ENCODE results near the gene KIF1B. TPM values are rescaled to one million over a fixed set of nuclear protein-coding genes. Genes with fewer than 3 reads are reported as not detected.

KIF1B gene
- polyA plus RNA-seq, 1 of the 3 experiments (the other 2 are of a cell fraction), result 6.8 TPM

DNA sequence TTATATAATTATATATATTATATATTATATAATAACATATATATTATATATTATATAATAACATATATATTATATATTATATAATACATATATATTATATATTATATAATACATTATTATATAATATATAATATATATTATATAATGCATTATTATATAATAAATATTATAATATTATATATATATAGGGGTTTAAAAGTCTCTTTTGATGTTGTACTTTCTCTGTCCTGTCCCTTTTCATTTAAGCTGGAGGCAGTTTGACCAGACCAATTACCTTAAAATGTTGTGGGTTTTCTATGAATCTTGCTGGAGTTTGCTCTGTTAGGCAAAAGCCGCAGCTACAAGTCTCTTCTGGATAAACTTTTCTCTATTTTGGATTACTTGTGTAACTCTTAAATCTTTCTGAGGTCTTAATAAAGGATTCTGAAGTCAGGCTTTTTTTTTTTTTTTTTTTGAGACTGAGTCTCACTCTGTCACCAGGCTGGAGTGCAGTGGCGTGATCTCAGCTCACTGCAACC is 22.2 kb upstream of the KIF1B start:
- TF ChIP-seq, protein P1, sequence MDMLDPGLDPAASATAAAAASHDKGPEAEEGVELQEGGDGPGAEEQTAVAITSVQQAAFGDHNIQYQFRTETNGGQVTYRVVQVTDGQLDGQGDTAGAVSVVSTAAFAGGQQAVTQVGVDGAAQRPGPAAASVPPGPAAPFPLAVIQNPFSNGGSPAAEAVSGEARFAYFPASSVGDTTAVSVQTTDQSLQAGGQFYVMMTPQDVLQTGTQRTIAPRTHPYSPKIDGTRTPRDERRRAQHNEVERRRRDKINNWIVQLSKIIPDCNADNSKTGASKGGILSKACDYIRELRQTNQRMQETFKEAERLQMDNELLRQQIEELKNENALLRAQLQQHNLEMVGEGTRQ (IDR thresholded peaks at IDR 0.05; ENCODE audit: borderline replicate concordance, low read depth, low read length), result no peak
- TF ChIP-seq EP300 (IDR thresholded peaks at IDR 0.05; ENCODE audit: borderline replicate concordance in 1 of 2, low read depth in 1 of 2, low read length in 1 of 2), result no peak
- TF ChIP-seq TCF12 (IDR thresholded peaks at IDR 0.05), result no peak
- TF ChIP-seq, protein P2, sequence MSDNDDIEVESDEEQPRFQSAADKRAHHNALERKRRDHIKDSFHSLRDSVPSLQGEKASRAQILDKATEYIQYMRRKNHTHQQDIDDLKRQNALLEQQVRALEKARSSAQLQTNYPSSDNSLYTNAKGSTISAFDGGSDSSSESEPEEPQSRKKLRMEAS (IDR thresholded peaks at IDR 0.05; ENCODE audit: low read depth), result no peak
- no peak for TF ChIP-seq SMC3 (IDR thresholded peaks at IDR 0.05; ENCODE audit: low read depth, low read length)
- no peak overlapping the region for H3K4me2 ChIP-seq
- no peaks in the 10 kb centered on the region for H3K27me3 ChIP-seq (ENCODE audit: insufficient read depth)
- no peaks in the 10 kb centered on the region for H3K79me2 ChIP-seq (ENCODE audit: insufficient read depth)
- no peaks in the 10 kb centered on the region for H3K36me3 ChIP-seq (replicated peaks in 1 of 2; ENCODE audit: control insufficient read depth in 1 of 2, insufficient read depth in 2 of 2, low read length in 1 of 2)
- POLR2A ChIA-PET, result no interaction called here
- no peak overlapping the region for H3K4me3 ChIP-seq (ENCODE audit: low read depth in 2 of 2, low read length in 1 of 2)
- CTCF ChIA-PET, result interaction anchor here (1.1 kb wide), 1 partner anchor 22 kb away, joined by 3 read pairs; the partner anchor contains the start of gene KIF1B
- no peaks in the 10 kb centered on the region for H3K9me3 ChIP-seq
- no peak for DNase-seq
- no peaks in the 10 kb centered on the region for H3K9me2 ChIP-seq
- WGBS (ENCODE audit: low lambda C conversion rate), result 100% methylated on average over 2 of the region's 2 CpGs
- H3K4me1 ChIP-seq (ENCODE audit: control insufficient read depth in 1 of 2, insufficient read depth in 2 of 2, low read depth in 1 of 2, low read length in 1 of 2), result peaks cover 0 to 2% of the 10 kb centered on the region in 2 experiments; a peak in 1 of 4 replicates
- H2AFZ ChIP-seq (ENCODE audit: low read depth), result no peak overlapping the region
- H3F3A ChIP-seq (replicated peaks; ENCODE audit: insufficient read depth), result peaks cover 5% of the 10 kb centered on the region
- no peak overlapping the region for H3K9ac ChIP-seq
- no peaks in the 10 kb centered on the region for H4K20me1 ChIP-seq (ENCODE audit: insufficient read depth)
- no peak overlapping the region for H3K27ac ChIP-seq (ENCODE audit: low read depth in 2 of 2, low read length in 1 of 2)

DNA sequence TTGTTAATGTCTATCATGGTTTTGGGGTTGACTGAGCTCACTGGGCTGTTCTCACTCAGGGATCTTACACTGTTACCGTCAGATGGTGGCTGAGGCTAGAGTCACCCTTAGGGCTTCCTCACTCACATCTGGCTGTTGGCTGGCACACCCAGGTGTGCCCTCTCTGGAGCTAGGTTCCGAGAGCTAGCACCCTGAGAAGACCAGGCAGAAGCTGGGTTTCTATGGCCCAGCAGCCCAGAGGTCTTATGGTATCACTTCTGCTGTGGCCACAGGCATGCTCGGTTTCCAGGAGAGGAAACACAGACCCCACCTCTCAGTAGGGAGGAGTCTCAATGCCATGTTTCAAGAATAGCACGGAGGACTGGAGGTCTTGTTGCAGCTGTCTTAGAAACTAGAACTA is 20.7 kb upstream of the KIF1B start:
- no peaks in the 10 kb centered on the region for H3K9me3 ChIP-seq
- H2AFZ ChIP-seq (ENCODE audit: low read depth), result no peak overlapping the region
- no peaks in the 10 kb centered on the region for H4K20me1 ChIP-seq (ENCODE audit: insufficient read depth)
- H3K79me2 ChIP-seq (ENCODE audit: insufficient read depth), result no peaks in the 10 kb centered on the region
- WGBS (ENCODE audit: low lambda C conversion rate), result 77% methylated on average over 4 of the region's 4 CpGs
- no peak for DNase-seq
- no peaks in the 10 kb centered on the region for H3K27me3 ChIP-seq (ENCODE audit: insufficient read depth)
- peaks cover 5% of the 10 kb centered on the region for H3F3A ChIP-seq (replicated peaks; ENCODE audit: insufficient read depth)
- no peak for TF ChIP-seq TAF1 (IDR thresholded peaks at IDR 0.05; ENCODE audit: borderline replicate concordance, low read depth, low read length)
- CTCF ChIA-PET, result no interaction called here
- H3K4me3 ChIP-seq (ENCODE audit: low read depth in 2 of 2, low read length in 1 of 2), result no peak overlapping the region
- POLR2A ChIA-PET, result interaction anchor here (0.6 kb wide), 1 partner anchor 245 kb away, joined by 5 read pairs; no protein-coding TSS in a partner anchor
- no peak overlapping the region for H3K9ac ChIP-seq
- no peaks in the 10 kb centered on the region for H3K9me2 ChIP-seq
- H3K36me3 ChIP-seq (replicated peaks in 1 of 2; ENCODE audit: control insufficient read depth in 1 of 2, insufficient read depth in 2 of 2, low read length in 1 of 2), result no peaks in the 10 kb centered on the region
- H3K4me2 ChIP-seq, result no peak overlapping the region
- peaks cover 0 to 2% of the 10 kb centered on the region in 2 experiments; a peak in 1 of 4 replicates for H3K4me1 ChIP-seq (ENCODE audit: control insufficient read depth in 1 of 2, insufficient read depth in 2 of 2, low read depth in 1 of 2, low read length in 1 of 2)
- H3K27ac ChIP-seq (ENCODE audit: low read depth in 2 of 2, low read length in 1 of 2), result no peak overlapping the region

DNA sequence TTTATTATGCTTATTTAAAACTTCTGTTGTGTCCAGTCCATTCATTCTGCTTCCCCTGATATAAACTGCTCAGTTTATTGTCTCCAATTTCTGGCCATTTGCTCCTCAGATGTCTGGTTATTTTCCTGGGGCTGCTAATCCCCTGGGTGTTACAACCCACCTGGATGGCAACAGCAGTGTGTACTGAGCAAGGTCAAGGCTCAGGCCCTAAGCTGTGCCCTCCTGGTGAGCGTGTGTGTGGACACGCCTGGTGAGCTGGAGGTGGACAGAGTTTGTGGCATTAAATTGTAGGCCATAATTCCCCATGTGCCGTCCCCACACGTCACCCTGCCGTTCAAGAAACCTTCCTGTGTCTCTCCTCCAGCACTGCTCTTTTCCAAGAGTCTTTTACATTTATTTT is 18.1 kb upstream of the KIF1B start:
- H3K9me3 ChIP-seq, result no peaks in the 10 kb centered on the region
- H3K4me2 ChIP-seq, result no peak overlapping the region
- no peaks in the 10 kb centered on the region for H3K79me2 ChIP-seq (ENCODE audit: insufficient read depth)
- no peaks in the 10 kb centered on the region for H3K36me3 ChIP-seq (replicated peaks in 1 of 2; ENCODE audit: control insufficient read depth in 1 of 2, insufficient read depth in 2 of 2, low read length in 1 of 2)
- H3F3A ChIP-seq (replicated peaks; ENCODE audit: insufficient read depth), result peaks cover 5% of the 10 kb centered on the region
- TF ChIP-seq RXRA (IDR thresholded peaks at IDR 0.05; ENCODE audit: borderline replicate concordance, low read depth), result no peak
- TF ChIP-seq, protein P3, sequence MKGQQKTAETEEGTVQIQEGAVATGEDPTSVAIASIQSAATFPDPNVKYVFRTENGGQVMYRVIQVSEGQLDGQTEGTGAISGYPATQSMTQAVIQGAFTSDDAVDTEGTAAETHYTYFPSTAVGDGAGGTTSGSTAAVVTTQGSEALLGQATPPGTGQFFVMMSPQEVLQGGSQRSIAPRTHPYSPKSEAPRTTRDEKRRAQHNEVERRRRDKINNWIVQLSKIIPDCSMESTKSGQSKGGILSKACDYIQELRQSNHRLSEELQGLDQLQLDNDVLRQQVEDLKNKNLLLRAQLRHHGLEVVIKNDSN (IDR thresholded peaks at IDR 0.05; ENCODE audit: borderline replicate concordance, low read depth), result no peak
- 86% methylated on average over 5 of the region's 5 CpGs for WGBS (ENCODE audit: low lambda C conversion rate)
- H3K9ac ChIP-seq, result no peak overlapping the region
- no peaks in the 10 kb centered on the region for H4K20me1 ChIP-seq (ENCODE audit: insufficient read depth)
- no peaks in the 10 kb centered on the region for H3K9me2 ChIP-seq
- POLR2A ChIA-PET, result no interaction called here
- H3K27me3 ChIP-seq (ENCODE audit: insufficient read depth), result no peaks in the 10 kb centered on the region
- H3K4me1 ChIP-seq (ENCODE audit: control insufficient read depth in 1 of 2, insufficient read depth in 2 of 2, low read depth in 1 of 2, low read length in 1 of 2), result peaks cover 0 to 2% of the 10 kb centered on the region in 2 experiments; a peak in 1 of 4 replicates
- no peak overlapping the region for H3K4me3 ChIP-seq (ENCODE audit: low read depth in 2 of 2, low read length in 1 of 2)
- no peak for DNase-seq
- CTCF ChIA-PET, result interaction anchor here (1.0 to 2.4 kb wide), 2 partner anchors 11 to 17 kb away, joined by 4 to 14 read pairs; partner anchors contain the start of gene KIF1B
- H2AFZ ChIP-seq (ENCODE audit: low read depth), result no peak overlapping the region
- no peak overlapping the region for H3K27ac ChIP-seq (ENCODE audit: low read depth in 2 of 2, low read length in 1 of 2)

Data from SK-N-SH (cell line).